ENCODE measurements around the gene GLOD4.
"Not testable (repeated sequence)": the region's sequence is repeated elsewhere in the genome, so short reads cannot be mapped to it uniquely, and the experiment has no call there.

GLOD4 gene

GRCh38 chr17:802901-803881, 21.1 kb upstream of the GLOD4 start:
- DNase-seq = no peak

- DNase-seq = no peak
These were observed 20.4 kb upstream of the GLOD4 start for GRCh38 chr17:802481-802880.

GRCh38 chr17:801660-802059, 19.6 kb upstream of the GLOD4 start:
- DNase-seq = no peak

DNA sequence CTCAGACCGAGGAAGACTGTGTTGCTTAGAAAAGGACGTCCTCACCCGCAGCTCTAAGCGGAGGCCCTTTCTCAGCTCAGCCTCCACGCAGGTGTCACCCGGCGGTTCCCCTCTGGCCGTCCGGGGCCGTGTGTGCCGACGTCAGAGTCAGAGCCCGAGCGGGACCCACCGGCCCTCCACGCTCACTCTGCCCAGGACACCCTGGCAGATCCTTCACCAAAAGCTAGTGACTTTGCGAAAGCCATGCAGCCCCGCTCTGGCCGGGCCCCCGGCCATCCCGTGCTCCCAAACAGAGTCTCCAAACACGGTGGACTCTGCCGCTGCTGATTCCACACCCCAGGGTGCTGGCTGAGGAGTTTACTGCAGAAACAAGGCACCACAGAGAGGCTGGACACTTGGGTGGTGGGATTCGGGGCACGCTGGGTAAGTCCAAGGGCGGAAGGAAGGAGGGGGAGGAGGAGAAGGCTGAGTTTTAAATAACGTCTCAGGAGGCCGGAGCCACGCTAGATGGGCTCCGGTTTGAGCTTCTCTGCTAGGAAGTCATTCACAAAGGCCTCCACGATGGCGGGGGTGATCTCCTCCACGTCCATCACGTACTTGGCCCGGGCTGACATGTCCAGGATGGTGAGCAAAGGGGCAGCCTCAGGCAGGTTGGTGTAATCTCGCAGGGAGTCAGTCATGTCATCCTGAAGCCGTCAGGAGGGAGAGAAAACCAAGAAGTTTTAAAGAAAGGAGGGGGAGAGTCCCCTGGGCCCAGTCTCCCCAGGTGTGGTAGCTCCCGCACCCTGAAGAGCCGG, 18.6 kb upstream of the GLOD4 start:
- no peak for DNase-seq

- DNase-seq = no peak
These were observed 17.2 kb upstream of the GLOD4 start for GRCh38 chr17:799261-799660.

GRCh38 chr17:798246-798645, 16.2 kb upstream of the GLOD4 start:
- DNase-seq = no peak

DNA sequence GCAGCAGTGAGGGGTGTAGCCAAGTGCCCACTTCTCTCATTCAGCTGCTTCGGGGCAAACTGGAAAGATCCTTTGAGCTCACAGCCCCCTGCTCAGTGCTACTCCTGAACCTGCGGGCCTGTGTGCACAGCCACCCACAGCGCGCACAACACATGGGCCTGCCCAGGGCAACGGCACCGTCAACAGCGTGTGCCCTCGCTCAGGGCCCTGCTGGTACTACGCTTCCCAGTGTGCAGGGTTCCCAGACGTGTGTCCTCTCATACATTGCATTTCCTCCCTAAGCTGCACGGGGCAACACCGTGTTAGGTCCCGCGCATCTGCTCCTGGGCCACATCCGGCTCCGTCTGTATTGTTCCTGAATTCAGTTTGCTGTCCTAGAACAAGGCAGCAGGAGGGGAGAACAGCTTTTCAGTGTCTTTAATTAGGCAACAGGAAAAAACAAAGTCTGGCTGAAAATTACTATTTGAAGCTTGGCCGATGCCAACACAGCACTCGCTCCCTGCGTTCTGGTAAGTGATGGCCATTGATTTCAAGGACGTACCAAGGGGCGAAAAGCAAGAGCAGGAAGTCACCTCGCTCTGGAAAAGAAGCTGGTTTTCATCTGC, 15.3 kb upstream of the GLOD4 start:
- no peak for DNase-seq

GRCh38 chr17:796609-797008, 14.5 kb upstream of the GLOD4 start:
- DNase-seq = no peak

- no peak for DNase-seq
These were observed 13.6 kb upstream of the GLOD4 start for GRCh38 chr17:795721-796120.

GRCh38 chr17:795276-795675, 13.2 kb upstream of the GLOD4 start:
- DNase-seq = no peak

DNA sequence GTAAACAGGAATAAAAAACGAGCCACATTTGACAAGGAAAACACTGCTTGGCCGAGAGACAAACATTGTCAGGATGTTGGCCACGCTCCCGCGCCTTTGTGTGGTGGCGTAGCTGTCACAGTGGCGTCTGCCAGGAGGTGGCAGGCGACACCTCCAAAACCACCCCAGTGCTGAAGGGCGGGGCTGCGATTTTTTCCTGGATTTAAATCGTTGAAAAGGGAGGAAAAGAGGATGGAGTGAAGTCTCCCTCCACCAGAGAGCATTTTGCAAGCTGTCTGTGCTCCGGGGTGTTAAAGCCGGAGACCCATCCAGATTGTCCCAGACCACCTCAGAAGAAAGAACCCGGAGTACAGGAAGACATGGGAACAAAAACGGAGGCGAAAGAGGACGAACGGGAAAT, 12.8 kb upstream of the GLOD4 start:
- peak; percentile 19 to 91 (median 70) for DNase-seq

- no peak for DNase-seq
These were observed 10.2 kb upstream of the GLOD4 start for GRCh38 chr17:792277-792676.

DNA sequence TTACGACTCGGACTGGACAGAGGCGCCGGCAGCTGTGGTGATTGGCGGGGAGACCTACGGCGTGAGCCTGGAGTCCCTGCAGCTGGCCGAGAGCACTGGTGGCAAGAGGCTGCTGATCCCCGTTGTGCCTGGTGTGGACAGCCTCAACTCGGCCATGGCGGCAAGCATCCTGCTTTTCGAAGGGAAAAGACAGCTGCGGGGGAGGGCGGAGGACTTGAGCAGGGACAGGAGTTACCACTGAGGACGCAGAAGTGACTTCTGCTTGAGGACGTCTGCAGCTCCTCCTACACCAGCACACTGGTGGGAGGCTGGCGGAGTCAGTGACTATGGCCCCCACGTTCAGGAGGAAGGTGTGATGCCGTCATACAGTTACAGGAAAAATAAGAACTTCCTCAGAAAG, 9.7 kb upstream of the GLOD4 start:
- DNase-seq = no peak

DNA sequence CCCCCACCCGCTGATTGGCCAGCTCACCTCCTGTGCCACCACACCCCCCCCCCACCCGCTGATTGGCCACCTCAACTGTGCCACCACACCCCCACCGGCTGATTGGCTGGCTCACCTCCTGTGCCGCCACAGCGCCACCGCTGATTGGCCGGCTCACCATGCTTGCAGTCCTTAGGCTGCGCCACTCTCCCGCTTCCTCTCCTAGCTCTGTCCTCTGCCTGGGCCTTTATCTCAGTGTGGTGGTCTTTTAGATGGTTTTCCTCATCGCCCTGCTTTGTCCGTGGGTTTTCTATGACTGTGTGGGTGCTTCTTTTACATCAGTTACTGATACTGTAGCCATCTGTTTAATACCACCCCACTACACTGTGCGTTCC, 8.8 kb upstream of the GLOD4 start:
- peak in 3 of 56 donors; percentile 15 to 41 (median 30) for DNase-seq

GRCh38 chr17:789931-790873, 8.1 kb upstream of the GLOD4 start:
- peak in 4 of 56 donors; percentile 18 to 69 (median 44) for DNase-seq

GRCh38 chr17:789160-789840, 7.2 kb upstream of the GLOD4 start:
- no peak for DNase-seq

DNA sequence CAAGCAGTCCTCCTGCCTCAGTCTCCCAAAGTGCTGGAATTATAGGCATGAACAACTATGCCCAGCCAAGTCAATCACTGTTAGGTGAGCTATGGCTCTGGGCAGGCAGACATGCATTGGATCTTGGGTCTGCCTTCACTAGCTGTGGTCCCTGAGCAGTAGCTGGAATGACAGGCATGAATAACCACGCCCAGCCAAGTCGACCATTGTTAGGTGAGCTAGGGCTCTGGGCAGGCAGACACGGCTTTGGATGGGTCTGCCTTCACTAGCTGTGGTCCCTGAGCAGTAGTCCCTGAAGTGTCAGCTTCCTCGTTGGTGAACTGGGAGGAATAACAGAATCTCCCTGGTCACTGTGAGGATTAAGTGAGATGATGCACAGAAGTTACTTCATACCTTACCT, 6.5 kb upstream of the GLOD4 start:
- no peak for DNase-seq

DNA sequence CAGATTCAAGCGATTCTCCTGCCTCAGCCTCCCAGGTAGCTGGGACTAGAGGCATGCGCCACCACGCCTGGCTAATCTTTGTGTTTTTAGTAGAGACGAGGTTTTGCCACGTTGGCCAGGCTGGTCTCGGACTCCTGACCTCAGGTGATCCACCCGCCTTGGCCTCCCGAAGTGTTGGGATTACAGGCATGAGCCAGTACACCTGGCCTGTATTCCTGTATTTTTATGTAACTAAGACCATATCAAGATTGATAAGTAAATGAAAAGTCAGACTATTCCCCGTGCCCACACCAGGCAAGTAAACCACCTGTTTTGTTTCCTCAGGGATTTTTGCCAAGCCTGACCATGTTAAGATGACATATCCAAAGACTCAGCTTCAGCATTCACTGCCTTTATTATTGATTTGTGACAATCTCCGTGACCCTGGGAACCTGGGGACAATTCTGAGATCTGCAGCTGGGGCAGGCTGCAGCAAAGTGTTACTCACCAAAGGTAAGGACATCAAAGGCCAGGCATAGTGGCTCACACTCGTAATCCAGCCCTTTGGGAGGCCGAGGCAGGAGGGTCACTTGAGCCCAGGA, 5.7 kb upstream of the GLOD4 start:
- DNase-seq = no peak

GRCh38 chr17:785901-786300, 3.8 kb upstream of the GLOD4 start:
- DNase-seq = not testable (repeated sequence)

GRCh38 chr17:784143-784542, 2.1 kb upstream of the GLOD4 start:
- no peak for DNase-seq

Data from amygdala (tissue), 56 donors.